CD4-positive, alpha-beta memory T cell (primary cell): ENCODE results near the gene TNFSF12. TPM values are rescaled to one million over a fixed set of nuclear protein-coding genes. Genes with fewer than 3 reads are reported as not detected.

Experiments used
- CTCF ChIA-PET: fragments of 350-600 bp; sonication (Branson Sonifier 250); formaldehyde crosslinking; loops from one replicate; lab custom pipeline; 2021; ENCODE audit warnings: inconsistent platforms; ENCODE audit not compliant: partially characterized antibody; lab: Charles Lee
- POLR2A ChIA-PET: fragments of 350-600 bp; sonication (Branson Sonifier 250); formaldehyde crosslinking; loops from one replicate; lab custom pipeline; 2021; ENCODE audit not compliant: partially characterized antibody; lab: Charles Lee
- DNase-seq, 5 donors: peaks; one replicate each; pipeline versions ENCODE4 v3.0.0 to v3.0.0-alpha.2; 2020 to 2022; ENCODE audit warnings: mixed read lengths in 1 of 5
- H3K27ac ChIP-seq: one replicate; pipeline ENCODE4 v1.7.0; 2013; ENCODE audit warnings: low read depth, low read length
- H3K27me3 ChIP-seq: 2 replicates; pipeline ENCODE4 v1.7.0; 2013; ENCODE audit warnings: mild to moderate bottlenecking, low read length, moderate library complexity; ENCODE audit not compliant: insufficient read depth
- H3K36me3 ChIP-seq: 2 replicates; pipeline ENCODE4 v1.7.0; 2013; ENCODE audit warnings: mild to moderate bottlenecking, low read length, moderate library complexity; ENCODE audit not compliant: insufficient read depth
- H3K4me1 ChIP-seq: 2 replicates; pipeline ENCODE4 v1.7.0; 2013; ENCODE audit warnings: mild to moderate bottlenecking, low read length, moderate library complexity; ENCODE audit not compliant: insufficient read depth
- H3K4me3 ChIP-seq, 2 donors: one replicate each; pipeline ENCODE4 v1.7.0; 2013; ENCODE audit warnings: low read length in 2 of 2, mild to moderate bottlenecking in 1 of 2
- H3K9me3 ChIP-seq, 2 donors: one replicate each; pipeline ENCODE4 v1.7.0; 2013; ENCODE audit warnings: low read length in 2 of 2, control low read depth in 1 of 2; ENCODE audit not compliant: control insufficient read depth in 1 of 2
- H3K27ac Mint-ChIP-seq, 7 donors: one replicate each; pipeline ENCODE4 v1.8.0; 2020 to 2021; ENCODE audit warnings: mixed read lengths in 7 of 7, mild to moderate bottlenecking in 6 of 7, inconsistent platforms in 3 of 7, moderate library complexity in 3 of 7
- H3K27me3 Mint-ChIP-seq, 2 donors: one replicate each; pipeline ENCODE4 v1.8.0; 2020 to 2021; ENCODE audit warnings: mixed read lengths in 2 of 2
- H3K36me3 Mint-ChIP-seq, 2 donors: one replicate each; pipeline ENCODE4 v1.8.0; 2020 to 2021; ENCODE audit warnings: mixed read lengths in 2 of 2, inconsistent platforms in 1 of 2, mild to moderate bottlenecking in 1 of 2
- H3K4me1 Mint-ChIP-seq, 4 donors: one replicate each; pipeline ENCODE4 v1.8.0; 2020 to 2021; ENCODE audit warnings: mixed read lengths in 4 of 4, mild to moderate bottlenecking in 1 of 4
- H3K4me3 Mint-ChIP-seq, 8 donors: one replicate each; pipeline ENCODE4 v1.8.0; 2020 to 2021; ENCODE audit warnings: mixed read lengths in 8 of 8, mild to moderate bottlenecking in 7 of 8, moderate library complexity in 6 of 8, inconsistent platforms in 3 of 8
- H3K9me3 Mint-ChIP-seq, 8 donors: one replicate each; pipeline ENCODE4 v1.8.0; 2020 to 2021; ENCODE audit warnings: mixed read lengths in 8 of 8, mild to moderate bottlenecking in 5 of 8, inconsistent platforms in 3 of 8, moderate library complexity in 1 of 8
- intact Hi-C: fragments of 100-400 bp; cut with micrococcal nuclease; formaldehyde crosslinking; loops from one replicate; pipeline ENCODE4 v1.15.1; 2023
- polyA plus RNA-seq, 2 donors: library from polyadenylated mRNA; unstranded; fragments of 300-500 nt; fragmentation: Illumina TruSeq; gene quantifications; one replicate each; pipeline ENCODE4 v1.2.3, GENCODE V29; 2021
- total RNA-seq, 2 experiments: library from RNA; stranded (reverse); gene quantifications; one replicate each; pipeline ENCODE4 v1.2.3, GENCODE V29; 2021

The TNFSF12 gene
- total and polyA plus RNA-seq, 4 experiments from 2014 or later = 45.1 to 72.8 (median 49.0) TPM

DNA sequence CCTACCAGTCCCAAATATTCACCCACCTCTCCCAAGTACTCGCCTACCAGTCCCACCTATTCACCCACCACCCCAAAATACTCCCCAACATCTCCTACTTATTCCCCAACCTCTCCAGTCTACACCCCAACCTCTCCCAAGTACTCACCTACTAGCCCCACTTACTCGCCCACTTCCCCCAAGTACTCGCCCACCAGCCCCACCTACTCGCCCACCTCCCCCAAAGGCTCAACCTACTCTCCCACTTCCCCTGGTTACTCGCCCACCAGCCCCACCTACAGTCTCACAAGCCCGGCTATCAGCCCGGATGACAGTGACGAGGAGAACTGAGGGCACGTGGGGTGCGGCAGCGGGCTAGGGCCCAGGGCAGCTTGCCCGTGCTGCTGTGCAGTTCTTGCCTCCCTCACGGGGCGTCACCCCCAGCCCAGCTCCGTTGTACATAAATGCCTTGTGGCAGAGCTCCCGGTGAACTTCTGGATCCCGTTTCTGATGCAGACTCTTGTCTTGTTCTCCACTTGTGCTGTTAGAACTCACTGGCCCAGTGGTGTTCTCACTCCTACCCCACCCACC lies 34.9 kb upstream of the TNFSF12 start:
- Mint-ChIP-seq H3K27me3 (no peaks in the 10 kb centered on the region), H3K9me3 (no peaks in the 10 kb centered on the region), H3K36me3 (peaks cover 36 to 58% of the 10 kb centered on the region in 2 donors), H3K4me3 (peak overlapping the region in 1 of 8 donors; percentile 35), H3K27ac (peak overlapping the region in 2 of 7 donors; percentile 43 to 59), H3K4me1 (peaks cover 0 to 2% (median under 1%) of the 10 kb centered on the region in 4 donors)
- intact Hi-C loops = loop anchor here (1.0 kb wide), 2 partner anchors 47 to 75 kb away; partner anchors contain the start of gene SENP3
- no peaks in the 10 kb centered on the region for H3K4me1 ChIP-seq
- H3K27ac ChIP-seq = no peak overlapping the region
- H3K27me3 ChIP-seq = no peaks in the 10 kb centered on the region
- DNase-seq = no peak
- POLR2A ChIA-PET = interaction anchor here (0.6 to 4.8 kb wide), 16 partner anchors 10 to 174 kb away, joined by 3 to 40 read pairs (median 4); partner anchors contain the start of genes POLR2A, SENP3, TP53 and WRAP53
- H3K4me3 ChIP-seq = no peak overlapping the region
- no peaks in the 10 kb centered on the region for H3K9me3 ChIP-seq
- CTCF ChIA-PET = interaction anchor here (0.7 to 6.9 kb wide), 36 partner anchors 9 to 234 kb away, joined by 3 to 173 read pairs (median 6); partner anchors contain the start of genes ACAP1, SENP3, SOX15 and TMEM102
- H3K36me3 ChIP-seq = peaks cover 51% of the 10 kb centered on the region

GRCh38 chr17:7515911-7516610 lies 32.8 kb upstream of the TNFSF12 start:
- Mint-ChIP-seq H3K36me3 (peaks cover 21 to 37% of the 10 kb centered on the region in 2 donors), H3K27me3 (no peaks in the 10 kb centered on the region), H3K9me3 (no peaks in the 10 kb centered on the region), H3K27ac (peak overlapping the region in 4 of 7 donors; percentile 17 to 74 (median 50)), H3K4me1 (peaks cover 0 to 2% (median 0%) of the 10 kb centered on the region in 4 donors), H3K4me3 (no peak overlapping the region)
- no peak for DNase-seq
- POLR2A ChIA-PET = interaction anchor here (0.6 to 4.8 kb wide), 5 partner anchors 31 to 172 kb away, joined by 3 to 40 read pairs (median 7); partner anchors contain the start of genes SENP3, TP53 and WRAP53
- CTCF ChIA-PET = interaction anchor here (0.8 to 6.9 kb wide), 18 partner anchors 8 to 267 kb away, joined by 3 to 173 read pairs (median 7); partner anchors contain the start of genes ACAP1, SENP3, SOX15 and TMEM102
- Histone ChIP-seq H3K4me3 (no peak overlapping the region), H3K36me3 (peaks cover 31% of the 10 kb centered on the region), H3K27ac (no peak overlapping the region), H3K27me3 (no peaks in the 10 kb centered on the region), H3K9me3 (no peaks in the 10 kb centered on the region), H3K4me1 (no peaks in the 10 kb centered on the region)
- intact Hi-C loops = loop anchor here (1.0 kb wide), 1 partner anchor 172 kb away; the partner anchor contains the start of gene WRAP53

GRCh38 chr17:7523033-7523432 lies 25.8 kb upstream of the TNFSF12 start:
- no peaks in the 10 kb centered on the region for H3K36me3 Mint-ChIP-seq
- H3K4me1 Mint-ChIP-seq = peaks cover 3 to 6% (median 4%) of the 10 kb centered on the region in 4 donors
- peak overlapping the region in 3 of 7 donors; percentile 17 to 57 (median 45) for H3K27ac Mint-ChIP-seq
- H3K27ac ChIP-seq = no peak overlapping the region
- intact Hi-C loops = loop anchor here (1.0 kb wide), 1 partner anchor 38 kb away; the partner anchor contains the start of gene SENP3
- ChIA-PET POLR2A (interaction anchor here (1.2 kb wide), 3 partner anchors 9 to 61 kb away, joined by 3 to 16 read pairs (median 4); partner anchors contain the start of genes MPDU1 and SENP3), CTCF (interaction anchor here (0.6 to 6.1 kb wide), 12 partner anchors 8 to 156 kb away, joined by 3 to 64 read pairs (median 4); partner anchors contain the start of gene SENP3)
- H3K27me3 ChIP-seq = no peaks in the 10 kb centered on the region
- no peak overlapping the region for H3K4me3 ChIP-seq
- DNase-seq = peak; percentile 43 to 60 (median 54)
- H3K36me3 ChIP-seq = no peaks in the 10 kb centered on the region
- peaks cover 4% of the 10 kb centered on the region for H3K4me1 ChIP-seq
- H3K9me3 Mint-ChIP-seq = peaks cover 0 to 8% (median 2%) of the 10 kb centered on the region in 8 donors
- H3K27me3 Mint-ChIP-seq = no peaks in the 10 kb centered on the region
- H3K9me3 ChIP-seq = no peaks in the 10 kb centered on the region
- peak overlapping the region in 1 of 8 donors; percentile 49 for H3K4me3 Mint-ChIP-seq

DNA sequence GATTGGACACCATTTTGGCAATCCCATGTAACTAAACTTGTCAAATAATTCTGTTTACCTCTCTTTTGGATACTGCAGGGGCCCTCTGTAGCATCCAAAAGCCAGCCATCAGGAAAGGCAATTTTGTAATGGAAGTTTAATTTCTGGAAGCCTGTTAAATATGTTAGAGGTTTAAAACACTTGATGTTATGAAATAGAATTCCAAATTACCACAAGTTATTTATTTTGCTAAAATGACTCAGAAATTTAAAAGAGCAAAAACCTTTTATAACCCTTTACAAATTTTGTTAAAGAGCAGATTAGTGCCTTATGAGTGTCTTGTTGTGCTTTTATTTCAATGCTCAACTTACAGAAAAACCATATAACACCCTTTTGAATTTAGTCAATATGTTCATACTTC lies 20.0 kb upstream of the TNFSF12 start:
- CTCF ChIA-PET = no interaction called here
- intact Hi-C loops = no loop called here
- Mint-ChIP-seq H3K36me3 (peaks cover 0 to 4% of the 10 kb centered on the region in 2 donors), H3K4me1 (no peaks in the 10 kb centered on the region), H3K27ac (no peak overlapping the region), H3K9me3 (peaks cover 0 to 29% (median 7%) of the 10 kb centered on the region in 8 donors), H3K27me3 (no peaks in the 10 kb centered on the region), H3K4me3 (no peak overlapping the region)
- Histone ChIP-seq H3K4me3 (no peak overlapping the region), H3K27me3 (no peaks in the 10 kb centered on the region), H3K36me3 (no peaks in the 10 kb centered on the region), H3K9me3 (no peaks in the 10 kb centered on the region), H3K27ac (no peak overlapping the region), H3K4me1 (no peaks in the 10 kb centered on the region)
- DNase-seq = no peak
- POLR2A ChIA-PET = no interaction called here

DNA sequence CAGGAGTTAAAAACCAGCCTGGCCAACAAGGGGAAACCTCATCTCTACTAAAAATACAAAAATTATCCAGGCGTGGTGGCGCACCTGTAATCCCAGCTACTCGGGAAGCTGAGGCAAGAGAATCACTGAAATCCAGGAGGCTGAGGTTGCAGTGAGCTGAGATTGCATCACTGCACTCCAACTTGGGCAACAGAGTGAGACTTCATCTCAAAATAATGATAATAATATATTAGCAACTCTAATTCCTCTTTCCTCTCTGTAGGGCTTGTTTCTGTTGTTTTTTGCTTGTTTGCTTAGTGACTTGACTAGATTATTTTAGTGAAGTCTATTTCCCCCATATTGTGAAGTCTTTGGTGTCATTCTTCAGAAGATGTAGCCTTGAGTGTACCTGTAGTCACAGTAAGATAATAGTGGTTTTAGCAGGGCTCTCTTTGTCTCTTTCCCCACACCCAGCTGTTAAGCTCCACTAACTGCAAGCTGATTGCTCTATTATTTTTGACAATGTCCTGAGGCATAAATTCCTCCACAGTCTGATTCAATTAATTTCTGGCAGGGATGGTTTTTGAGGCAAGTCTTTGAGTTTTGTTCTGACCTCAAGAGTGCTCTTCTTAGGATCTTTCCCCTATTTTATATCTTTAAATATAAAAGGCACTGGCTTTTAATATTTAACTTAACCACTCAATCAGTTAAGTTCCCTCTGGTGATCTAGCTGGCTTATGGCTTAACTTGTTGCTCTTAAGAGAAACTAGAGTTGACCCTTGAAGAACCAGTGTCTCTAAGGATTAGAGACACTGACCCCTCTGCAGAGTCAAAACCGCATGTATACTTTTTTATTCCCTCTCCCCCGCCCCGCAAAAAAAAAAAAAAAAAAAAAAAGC lies 18.6 kb upstream of the TNFSF12 start:
- no peaks in the 10 kb centered on the region for H3K4me1 ChIP-seq
- intact Hi-C loops = no loop called here
- H3K9me3 ChIP-seq = no peaks in the 10 kb centered on the region
- Mint-ChIP-seq H3K27me3 (no peaks in the 10 kb centered on the region), H3K4me1 (no peaks in the 10 kb centered on the region), H3K9me3 (peaks cover 0 to 29% (median 7%) of the 10 kb centered on the region in 8 donors), H3K27ac (no peak overlapping the region), H3K4me3 (no peak overlapping the region), H3K36me3 (peaks cover 0 to 4% of the 10 kb centered on the region in 2 donors)
- H3K27me3 ChIP-seq = no peaks in the 10 kb centered on the region
- DNase-seq = no peak
- no peak overlapping the region for H3K27ac ChIP-seq
- POLR2A ChIA-PET = interaction anchor here (0.6 kb wide), 2 partner anchors 120 to 194 kb away, joined by 3 read pairs; no protein-coding TSS in a partner anchor
- CTCF ChIA-PET = interaction anchor here (2.8 kb wide), 1 partner anchor 31 kb away, joined by 11 read pairs; no protein-coding TSS in a partner anchor
- H3K4me3 ChIP-seq = no peak overlapping the region
- H3K36me3 ChIP-seq = no peaks in the 10 kb centered on the region

GRCh38 chr17:7538050-7538449 lies 10.8 kb upstream of the TNFSF12 start:
- ChIA-PET CTCF (interaction anchor here (1.3 kb wide), 1 partner anchor 22 kb away, joined by 4 read pairs; no protein-coding TSS in a partner anchor), POLR2A (no interaction called here)
- no peak overlapping the region for H3K27ac ChIP-seq
- H3K27me3 Mint-ChIP-seq = peaks cover 0 to 2% of the 10 kb centered on the region in 2 donors
- no peaks in the 10 kb centered on the region for H3K36me3 Mint-ChIP-seq
- H3K4me1 ChIP-seq = no peaks in the 10 kb centered on the region
- no peaks in the 10 kb centered on the region for H3K27me3 ChIP-seq
- no peaks in the 10 kb centered on the region for H3K4me1 Mint-ChIP-seq
- no peak overlapping the region for H3K4me3 ChIP-seq
- peaks cover 0 to 5% (median 0%) of the 10 kb centered on the region in 8 donors for H3K9me3 Mint-ChIP-seq
- H3K9me3 ChIP-seq = peaks cover 0 to 10% of the 10 kb centered on the region in 2 donors
- intact Hi-C loops = no loop called here
- H3K27ac Mint-ChIP-seq = peak overlapping the region in 1 of 7 donors; percentile 19
- H3K4me3 Mint-ChIP-seq = no peak overlapping the region
- no peak for DNase-seq
- H3K36me3 ChIP-seq = no peaks in the 10 kb centered on the region
